ENCODE measurements around the gene HMGA1.

DNA sequence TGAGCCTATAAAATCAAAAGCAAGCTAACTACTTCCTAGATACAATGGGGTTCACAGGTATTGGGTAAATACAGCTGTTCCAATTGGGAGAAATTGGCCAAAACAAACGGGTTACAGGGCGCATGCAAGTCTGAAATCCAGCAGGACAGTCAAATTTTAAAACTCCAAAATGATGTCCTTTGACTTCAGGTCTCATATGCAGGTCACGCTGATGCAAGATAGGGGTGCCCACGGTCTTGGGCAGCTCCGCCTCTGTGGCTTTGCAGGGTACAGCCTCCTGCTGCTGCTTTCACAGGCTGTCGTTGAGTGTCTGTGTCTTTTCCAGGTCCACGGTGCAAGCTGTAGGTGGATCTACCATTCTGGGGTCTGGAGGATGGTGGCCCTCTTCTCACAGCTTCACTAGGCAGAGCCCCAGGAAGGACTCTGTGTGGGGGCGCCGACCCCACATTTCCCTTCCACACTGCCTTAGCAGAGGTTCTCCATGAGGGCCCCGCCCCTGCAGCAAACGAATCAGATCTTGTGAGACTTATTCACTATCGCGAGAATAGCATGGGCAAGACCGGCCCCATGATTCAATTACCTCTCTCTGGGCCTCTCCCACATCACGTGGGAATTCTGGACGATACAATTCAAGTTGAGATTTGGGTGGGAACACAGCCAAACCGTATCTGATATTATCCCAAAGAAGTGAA, 24.0 kb downstream of the HMGA1 start:
- TF ChIP-seq, protein P1, sequence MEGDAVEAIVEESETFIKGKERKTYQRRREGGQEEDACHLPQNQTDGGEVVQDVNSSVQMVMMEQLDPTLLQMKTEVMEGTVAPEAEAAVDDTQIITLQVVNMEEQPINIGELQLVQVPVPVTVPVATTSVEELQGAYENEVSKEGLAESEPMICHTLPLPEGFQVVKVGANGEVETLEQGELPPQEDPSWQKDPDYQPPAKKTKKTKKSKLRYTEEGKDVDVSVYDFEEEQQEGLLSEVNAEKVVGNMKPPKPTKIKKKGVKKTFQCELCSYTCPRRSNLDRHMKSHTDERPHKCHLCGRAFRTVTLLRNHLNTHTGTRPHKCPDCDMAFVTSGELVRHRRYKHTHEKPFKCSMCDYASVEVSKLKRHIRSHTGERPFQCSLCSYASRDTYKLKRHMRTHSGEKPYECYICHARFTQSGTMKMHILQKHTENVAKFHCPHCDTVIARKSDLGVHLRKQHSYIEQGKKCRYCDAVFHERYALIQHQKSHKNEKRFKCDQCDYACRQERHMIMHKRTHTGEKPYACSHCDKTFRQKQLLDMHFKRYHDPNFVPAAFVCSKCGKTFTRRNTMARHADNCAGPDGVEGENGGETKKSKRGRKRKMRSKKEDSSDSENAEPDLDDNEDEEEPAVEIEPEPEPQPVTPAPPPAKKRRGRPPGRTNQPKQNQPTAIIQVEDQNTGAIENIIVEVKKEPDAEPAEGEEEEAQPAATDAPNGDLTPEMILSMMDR (IDR thresholded peaks at IDR 0.05; ENCODE audit: poor library complexity), result no peak
- TF ChIP-seq EZH2phosphoT487 (IDR thresholded peaks at IDR 0.05; ENCODE audit: low read depth, severe bottlenecking, unreplicated experiment), result no peak

Data from hepatocyte (in vitro differentiated cells).